A549 (cell line): ENCODE data around the gene ADD2. TPM values are rescaled to one million over a fixed set of nuclear protein-coding genes. Genes with fewer than 3 reads are reported as not detected.
"Not testable (repeated sequence)": the region's sequence is repeated elsewhere in the genome, so short reads cannot be mapped to it uniquely, and the experiment has no call there.

Experiments
- ATAC-seq, 2 experiments: fragments of 200-7000 bp in 1 of 2; fragments of >200 bp in 1 of 2; cut with Nextera tagmentation in 1 of 2; cut with Tn5 transposase in 1 of 2; 3 replicates each; pipeline versions ENCODE4 v1.8.0 to v1.9.1; 2018 to 2020; ENCODE audit warnings: mild to moderate bottlenecking in 1 of 2, moderate library complexity in 1 of 2
- CTCF ChIA-PET: fragments of 300-600 bp; sonication (Branson Sonifier 250); formaldehyde crosslinking; extraction: SDS; loops from one replicate; lab custom pipeline; 2021; ENCODE audit warnings: antibody characterized with exemption, inconsistent platforms; lab: Yijun Ruan, JAX
- POLR2A ChIA-PET: fragments of 350-600 bp; formaldehyde crosslinking; extraction: SDS; loops from one replicate; lab custom pipeline; 2021; ENCODE audit warnings: antibody characterized with exemption, inconsistent platforms; lab: Yijun Ruan, JAX
- DNase-seq, 2 experiments: peaks; one replicate each; pipeline versions ENCODE4 v3.0.0 to v3.0.0-alpha.2; 2011 to 2016; ENCODE audit warnings: low read depth in 1 of 2, low spot score in 1 of 2
- FAIRE-seq: peaks from 2 replicates; lab custom pipeline; 2011; peaks lifted over from hg19 to GRCh38; lab: Jason Lieb, UNC
- H3K27ac ChIP-seq, 2 experiments: fragments of >200 bp; sonication (Bioruptor Twin); formaldehyde crosslinking; 3 replicates each; pipeline ENCODE4 v1.5.1; 2016 to 2017
- H3K4me1 ChIP-seq: fragments of >200 bp; sonication (Bioruptor Twin); formaldehyde crosslinking; 3 replicates; pipeline ENCODE4 v1.6.1; 2016
- H3K4me2 ChIP-seq: fragments of >200 bp; sonication (Bioruptor Twin); formaldehyde crosslinking; 3 replicates; pipeline ENCODE4 v1.6.1; 2016
- H3K4me3 ChIP-seq: fragments of >200 bp; sonication (Bioruptor Twin); formaldehyde crosslinking; 3 replicates; pipeline ENCODE4 v1.5.1; 2016
- H3K9me3 ChIP-seq: fragments of >200 bp; sonication (Bioruptor Twin); formaldehyde crosslinking; 3 replicates; pipeline ENCODE4 v1.6.1; 2016
- CBX2 ChIP-seq: fragments of 200-600 bp; sonication (generic); IDR thresholded peaks from 2 replicates; pipeline ENCODE4 v1.6.1; 2016; ENCODE audit warnings: low read depth, mild to moderate bottlenecking, borderline replicate concordance
- CBX8 ChIP-seq: fragments of 200-600 bp; sonication (generic); IDR thresholded peaks from 2 replicates; pipeline ENCODE4 v1.6.1; 2016
- CEBPB ChIP-seq, 2 experiments: fragments of >200 bp in 1 of 2; sonication (Bioruptor Twin) in 1 of 2; formaldehyde crosslinking in 1 of 2; IDR thresholded peaks; 2 replicates each; pipeline ENCODE4 v1.6.1; 2012 to 2016
- ESRRA ChIP-seq: fragments of 150-350 bp; IDR thresholded peaks from 2 replicates; pipeline ENCODE4 v1.6.1; 2014; ENCODE audit warnings: mild to moderate bottlenecking, low read length, borderline replicate concordance
- FOSB ChIP-seq: fragments of 250-450 bp; sonication (Bioruptor Pico); IDR thresholded peaks from 2 replicates; pipeline ENCODE4 v1.5.0; 2020; ENCODE audit warnings: mild to moderate bottlenecking, moderate library complexity
- HES2 ChIP-seq: fragments of >200 bp; sonication (Bioruptor Twin); formaldehyde crosslinking; IDR thresholded peaks from 2 replicates; pipeline ENCODE4 v1.6.1; 2016
- HMGXB4 ChIP-seq: fragments of 250-450 bp; sonication (Bioruptor Pico); IDR thresholded peaks from 2 replicates; pipeline ENCODE4 v1.5.0; 2021; ENCODE audit warnings: mild to moderate bottlenecking, moderate library complexity, borderline replicate concordance
- HOXA7 ChIP-seq: fragments of 250-450 bp; sonication (Bioruptor Pico); IDR thresholded peaks from 2 replicates; pipeline ENCODE4 v1.5.0; 2020; ENCODE audit warnings: mild to moderate bottlenecking, moderate library complexity
- HOXB13 ChIP-seq: fragments of 250-450 bp; sonication (Bioruptor Pico); IDR thresholded peaks from 2 replicates; pipeline ENCODE4 v1.5.0; 2020; ENCODE audit warnings: low read depth, mild to moderate bottlenecking, moderate library complexity
- NFE2L2 ChIP-seq: fragments of 150-350 bp; conservative IDR thresholded peaks from 2 replicates; pipeline ENCODE4 v1.6.1; 2014; ENCODE audit warnings: low read length
- NR3C1 ChIP-seq: fragments of >200 bp; sonication (Bioruptor Twin); formaldehyde crosslinking; IDR thresholded peaks from 3 replicates; pipeline ENCODE4 v1.6.1; 2017
- POLR2A ChIP-seq: IDR thresholded peaks from 2 replicates; pipeline ENCODE4 v1.6.1; 2012; ENCODE audit warnings: mild to moderate bottlenecking, low read length
- RNF2 ChIP-seq: fragments of 200-600 bp; sonication (generic); IDR thresholded peaks from 2 replicates; pipeline ENCODE4 v1.6.1; 2016; ENCODE audit warnings: low read depth, mild to moderate bottlenecking, antibody characterized with exemption, moderate library complexity, borderline replicate concordance
- USF2 ChIP-seq: fragments of 450-650 bp; IDR thresholded peaks from 2 replicates; pipeline ENCODE4 v1.6.1; 2014; ENCODE audit warnings: antibody characterized with exemption
- ZFP36 ChIP-seq: fragments of 450-650 bp; IDR thresholded peaks from 2 replicates; pipeline ENCODE4 v1.6.1; 2014; ENCODE audit warnings: borderline replicate concordance; ENCODE audit not compliant: partially characterized antibody
- ZSCAN20 ChIP-seq: fragments of 250-450 bp; sonication (Bioruptor Pico); IDR thresholded peaks from 2 replicates; pipeline ENCODE4 v1.8.0; 2022; ENCODE audit warnings: mild to moderate bottlenecking, moderate library complexity
- WGBS: methylation state at CpG from one replicate; pipeline ENCODE4 v1.1.6; 2017; ENCODE audit errors: missing lambda C conversion rate; 5-methylcytosine and 5-hydroxymethylcytosine counted together
- polyA plus RNA-seq, 4 experiments: library from polyadenylated mRNA; depleted of rRNA in 3 of 4; stranded (reverse); fragments of >200 nt; fragmentation: RNase III in 1 of 4; extraction: RNeasy Plus Mini Kit Qiagen cat#74134 plus additional on column Dnase treatment in 1 of 4; gene quantifications; 2 replicates in 3 of 4; 3 replicates in 1 of 4; pipeline ENCODE4 v1.2.3, GENCODE V29; 2011 to 2017
- TF ChIP-seq, protein P1 (sequence below): fragments of >200 bp; sonication (Bioruptor Twin); formaldehyde crosslinking; IDR thresholded peaks from 3 replicates; pipeline ENCODE4 v1.5.1; 2016

ADD2 gene
- polyA plus RNA-seq, 2 of the 4 experiments (the other 2 are of a cell fraction): 18.0 to 25.5 TPM

DNA sequence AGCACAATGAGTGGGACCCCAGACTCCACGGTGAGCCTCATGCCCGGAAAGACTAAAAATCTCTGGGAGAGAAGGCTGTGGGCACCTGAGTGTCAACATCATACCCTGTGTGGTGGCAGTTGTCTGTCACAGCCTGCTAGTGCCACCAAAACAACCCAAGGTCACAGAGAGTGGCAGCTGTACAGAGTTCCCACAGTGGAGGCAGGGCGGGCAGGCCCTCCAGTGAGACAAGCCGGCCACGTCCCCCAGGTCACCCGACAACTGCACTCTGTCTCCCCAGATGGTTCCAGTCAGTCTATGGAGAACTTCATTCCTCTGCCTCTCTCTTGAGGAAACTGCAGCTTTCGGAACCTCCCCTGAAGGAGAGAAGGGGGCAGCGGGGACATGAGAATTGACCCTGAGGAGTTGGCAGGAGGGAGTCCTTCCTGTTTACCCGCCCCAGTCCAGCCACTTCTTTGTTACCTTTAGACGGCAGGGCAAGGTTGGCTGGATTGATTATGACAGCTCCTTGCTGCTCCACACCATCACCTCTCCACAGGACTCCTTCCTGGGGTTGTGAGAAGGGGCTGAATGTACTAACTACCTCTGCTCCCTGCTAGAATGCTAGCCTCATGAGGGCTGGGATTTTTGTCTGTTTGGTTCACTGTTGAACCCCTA lies 33.7 kb upstream of the ADD2 start:
- no peak overlapping the region for H3K4me2 ChIP-seq
- FAIRE-seq: no peak
- H3K9me3 ChIP-seq: peaks cover 20% of the 10 kb centered on the region
- H3K4me3 ChIP-seq: no peak overlapping the region
- peak in 1 of 2 experiments; percentile 34; a peak in 2 of 6 replicates for ATAC-seq
- ChIA-PET POLR2A (no interaction called here), CTCF (interaction anchor here (1.5 to 2.6 kb wide), 4 partner anchors 8 to 33 kb away, joined by 5 to 20 read pairs (median 6); partner anchors contain the start of genes ADD2 and FIGLA)
- no peaks in the 10 kb centered on the region for H3K4me1 ChIP-seq
- no peak overlapping the region for H3K27ac ChIP-seq
- no peak for DNase-seq
- TF ChIP-seq HMGXB4 (CRISPR knock-in tag): no peak
- TF ChIP-seq ESRRA: no peak
- no peak for TF ChIP-seq CEBPB (IDR thresholded peaks at IDR 0.05)
- TF ChIP-seq RNF2: no peak
- TF ChIP-seq NFE2L2: no peak
- no peak for TF ChIP-seq NR3C1
- TF ChIP-seq HOXA7 (CRISPR knock-in tag): no peak
- TF ChIP-seq ZSCAN20: no peak
- no peak for TF ChIP-seq CBX8
- 46% methylated on average over 10 of the region's 10 CpGs for WGBS

GRCh38 chr2:70799706-70800105 lies 31.7 kb upstream of the ADD2 start:
- H3K4me2 ChIP-seq: no peak overlapping the region
- FAIRE-seq (no peak), DNase-seq (no peak), ATAC-seq (no peak)
- no peaks in the 10 kb centered on the region for H3K4me1 ChIP-seq
- CTCF ChIA-PET: interaction anchor here (1.3 to 2.6 kb wide), 2 partner anchors 10 to 120 kb away, joined by 3 to 20 read pairs; partner anchors contain the start of gene FIGLA
- POLR2A ChIA-PET: no interaction called here
- no peak for TF ChIP-seq USF2
- no peak for TF ChIP-seq ESRRA
- TF ChIP-seq ZFP36: no peak
- no peak for TF ChIP-seq HES2
- TF ChIP-seq CBX2: no peak
- TF ChIP-seq, protein P1, sequence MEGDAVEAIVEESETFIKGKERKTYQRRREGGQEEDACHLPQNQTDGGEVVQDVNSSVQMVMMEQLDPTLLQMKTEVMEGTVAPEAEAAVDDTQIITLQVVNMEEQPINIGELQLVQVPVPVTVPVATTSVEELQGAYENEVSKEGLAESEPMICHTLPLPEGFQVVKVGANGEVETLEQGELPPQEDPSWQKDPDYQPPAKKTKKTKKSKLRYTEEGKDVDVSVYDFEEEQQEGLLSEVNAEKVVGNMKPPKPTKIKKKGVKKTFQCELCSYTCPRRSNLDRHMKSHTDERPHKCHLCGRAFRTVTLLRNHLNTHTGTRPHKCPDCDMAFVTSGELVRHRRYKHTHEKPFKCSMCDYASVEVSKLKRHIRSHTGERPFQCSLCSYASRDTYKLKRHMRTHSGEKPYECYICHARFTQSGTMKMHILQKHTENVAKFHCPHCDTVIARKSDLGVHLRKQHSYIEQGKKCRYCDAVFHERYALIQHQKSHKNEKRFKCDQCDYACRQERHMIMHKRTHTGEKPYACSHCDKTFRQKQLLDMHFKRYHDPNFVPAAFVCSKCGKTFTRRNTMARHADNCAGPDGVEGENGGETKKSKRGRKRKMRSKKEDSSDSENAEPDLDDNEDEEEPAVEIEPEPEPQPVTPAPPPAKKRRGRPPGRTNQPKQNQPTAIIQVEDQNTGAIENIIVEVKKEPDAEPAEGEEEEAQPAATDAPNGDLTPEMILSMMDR: no peak
- TF ChIP-seq FOSB (CRISPR knock-in tag): no peak
- TF ChIP-seq HOXB13: no peak
- TF ChIP-seq POLR2A: no peak
- no peak overlapping the region for H3K4me3 ChIP-seq
- WGBS: 18% methylated on average over 2 of the region's 2 CpGs
- H3K27ac ChIP-seq: no peak overlapping the region
- H3K9me3 ChIP-seq: peaks cover 20% of the 10 kb centered on the region

GRCh38 chr2:70797996-70798395 lies 30.0 kb upstream of the ADD2 start:
- 33% methylated on average over 3 of the region's 3 CpGs for WGBS

More at GRCh38 chr2:70797996-70798395, 30.0 kb upstream of the ADD2 start:
- H3K4me2 ChIP-seq, H3K4me1 ChIP-seq, H3K4me3 ChIP-seq, FAIRE-seq, ATAC-seq, POLR2A ChIA-PET, DNase-seq, H3K27ac ChIP-seq: not testable (repeated sequence)
- CTCF ChIA-PET: interaction anchor here (1.0 to 11.7 kb wide), 7 partner anchors 10 to 167 kb away, joined by 3 to 147 read pairs (median 10); no protein-coding TSS in a partner anchor
- H3K9me3 ChIP-seq: peaks cover 20% of the 10 kb centered on the region
